ENCODE results near the gene TMEM273.

DNA sequence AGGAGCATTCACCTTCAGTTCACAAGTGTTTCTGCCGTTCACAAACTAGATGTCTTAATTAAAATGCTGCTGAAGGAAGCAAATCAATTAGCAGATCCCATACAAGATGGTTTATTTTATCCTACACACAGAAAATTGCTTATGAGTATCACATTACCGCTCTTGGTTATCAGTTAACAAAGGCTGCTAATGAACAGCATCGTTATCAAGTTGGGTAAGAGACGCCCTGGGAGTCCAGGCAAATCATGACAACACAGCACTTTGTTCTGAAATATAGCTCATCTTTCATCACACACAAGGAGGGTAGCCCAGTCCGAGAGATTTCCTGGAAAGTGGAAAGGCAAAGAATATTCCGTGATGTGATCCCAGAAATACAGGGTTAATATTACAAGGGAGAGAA, 33.5 kb downstream of the TMEM273 start:
- TF ChIP-seq EP300 (IDR thresholded peaks at IDR 0.05) (no peak), POLR2A (IDR thresholded peaks at IDR 0.05) (no peak)
- TF ChIP-seq, protein P1, sequence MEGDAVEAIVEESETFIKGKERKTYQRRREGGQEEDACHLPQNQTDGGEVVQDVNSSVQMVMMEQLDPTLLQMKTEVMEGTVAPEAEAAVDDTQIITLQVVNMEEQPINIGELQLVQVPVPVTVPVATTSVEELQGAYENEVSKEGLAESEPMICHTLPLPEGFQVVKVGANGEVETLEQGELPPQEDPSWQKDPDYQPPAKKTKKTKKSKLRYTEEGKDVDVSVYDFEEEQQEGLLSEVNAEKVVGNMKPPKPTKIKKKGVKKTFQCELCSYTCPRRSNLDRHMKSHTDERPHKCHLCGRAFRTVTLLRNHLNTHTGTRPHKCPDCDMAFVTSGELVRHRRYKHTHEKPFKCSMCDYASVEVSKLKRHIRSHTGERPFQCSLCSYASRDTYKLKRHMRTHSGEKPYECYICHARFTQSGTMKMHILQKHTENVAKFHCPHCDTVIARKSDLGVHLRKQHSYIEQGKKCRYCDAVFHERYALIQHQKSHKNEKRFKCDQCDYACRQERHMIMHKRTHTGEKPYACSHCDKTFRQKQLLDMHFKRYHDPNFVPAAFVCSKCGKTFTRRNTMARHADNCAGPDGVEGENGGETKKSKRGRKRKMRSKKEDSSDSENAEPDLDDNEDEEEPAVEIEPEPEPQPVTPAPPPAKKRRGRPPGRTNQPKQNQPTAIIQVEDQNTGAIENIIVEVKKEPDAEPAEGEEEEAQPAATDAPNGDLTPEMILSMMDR (IDR thresholded peaks at IDR 0.05): no peak

Measured in suprapubic skin (tissue), 3 donors.